LNCaP clone FGC (cell line): ENCODE results near the gene MRPL51.
A peak's percentile ranks its signal among the peaks of the same experiment; 100 is the strongest.
"Not testable (repeated sequence)": the region's sequence is repeated elsewhere in the genome, so short reads cannot be mapped to it uniquely, and the experiment has no call there.

ENCODE experiments used
- DNase-seq: peaks from one replicate; pipeline ENCODE4 v3.0.0-alpha.2; 2011; ENCODE audit warnings: low read depth
- H3K4me3 ChIP-seq: 2 replicates; pipeline ENCODE4 v1.5.1; 2011; ENCODE audit warnings: mild to moderate bottlenecking, low read depth, low read length, control low read depth
- TF ChIP-seq, protein P1 (sequence below): IDR thresholded peaks from 2 replicates; pipeline ENCODE4 v1.5.1; 2012; ENCODE audit warnings: mild to moderate bottlenecking; ENCODE audit not compliant: control insufficient read depth, insufficient read depth; ENCODE audit errors: extremely low read depth

The MRPL51 gene

GRCh38 chr12:6500466-6500865 lies 7.4 kb upstream of the MRPL51 start:
- H3K4me3 ChIP-seq = no peak overlapping the region
- TF ChIP-seq, protein P1, sequence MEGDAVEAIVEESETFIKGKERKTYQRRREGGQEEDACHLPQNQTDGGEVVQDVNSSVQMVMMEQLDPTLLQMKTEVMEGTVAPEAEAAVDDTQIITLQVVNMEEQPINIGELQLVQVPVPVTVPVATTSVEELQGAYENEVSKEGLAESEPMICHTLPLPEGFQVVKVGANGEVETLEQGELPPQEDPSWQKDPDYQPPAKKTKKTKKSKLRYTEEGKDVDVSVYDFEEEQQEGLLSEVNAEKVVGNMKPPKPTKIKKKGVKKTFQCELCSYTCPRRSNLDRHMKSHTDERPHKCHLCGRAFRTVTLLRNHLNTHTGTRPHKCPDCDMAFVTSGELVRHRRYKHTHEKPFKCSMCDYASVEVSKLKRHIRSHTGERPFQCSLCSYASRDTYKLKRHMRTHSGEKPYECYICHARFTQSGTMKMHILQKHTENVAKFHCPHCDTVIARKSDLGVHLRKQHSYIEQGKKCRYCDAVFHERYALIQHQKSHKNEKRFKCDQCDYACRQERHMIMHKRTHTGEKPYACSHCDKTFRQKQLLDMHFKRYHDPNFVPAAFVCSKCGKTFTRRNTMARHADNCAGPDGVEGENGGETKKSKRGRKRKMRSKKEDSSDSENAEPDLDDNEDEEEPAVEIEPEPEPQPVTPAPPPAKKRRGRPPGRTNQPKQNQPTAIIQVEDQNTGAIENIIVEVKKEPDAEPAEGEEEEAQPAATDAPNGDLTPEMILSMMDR = no peak
- no peak for DNase-seq

DNA sequence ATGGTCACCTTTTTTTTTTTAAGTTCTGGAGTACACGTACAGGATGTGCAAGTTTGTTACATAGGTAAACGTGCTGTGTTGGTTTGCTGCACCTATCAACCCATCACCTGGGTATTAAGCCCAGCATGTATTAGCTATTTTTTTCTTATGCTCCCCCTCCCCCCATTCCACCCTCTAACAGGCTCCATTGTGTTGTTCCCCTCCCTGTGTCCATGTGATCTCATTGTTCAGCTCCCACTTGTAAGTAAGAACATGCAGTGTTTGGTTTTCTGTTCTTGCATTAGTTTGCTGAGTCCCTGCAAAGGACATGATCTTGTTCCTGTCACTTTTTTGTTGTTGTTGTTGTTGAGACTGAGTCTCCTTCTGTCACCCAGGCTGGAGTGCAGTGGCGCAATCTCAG lies 4.2 kb upstream of the MRPL51 start:
- H3K4me3 ChIP-seq, DNase-seq: not testable (repeated sequence)

DNA sequence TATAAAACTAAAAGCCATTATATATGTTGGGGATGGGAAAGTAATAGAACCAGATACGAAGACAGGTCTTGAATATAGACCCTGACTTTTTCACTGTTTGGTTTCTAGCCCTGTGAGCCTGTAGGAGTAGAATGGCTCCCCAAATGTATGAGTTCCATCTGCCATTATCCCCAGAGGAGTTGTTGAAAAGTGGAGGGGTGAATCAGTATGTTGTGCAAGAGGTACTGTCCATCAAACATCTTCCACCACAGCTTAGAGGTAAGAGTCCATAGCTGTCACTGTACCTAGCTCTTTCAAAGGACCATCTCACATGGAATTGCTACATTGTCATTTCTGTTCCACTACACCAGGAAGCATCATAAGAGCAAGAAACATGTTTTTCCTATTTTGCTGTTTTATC lies 1.9 kb upstream of the MRPL51 start:
- TF ChIP-seq, protein P1 = no peak
- peak overlapping the region; percentile 99 for H3K4me3 ChIP-seq
- DNase-seq = no peak

DNA sequence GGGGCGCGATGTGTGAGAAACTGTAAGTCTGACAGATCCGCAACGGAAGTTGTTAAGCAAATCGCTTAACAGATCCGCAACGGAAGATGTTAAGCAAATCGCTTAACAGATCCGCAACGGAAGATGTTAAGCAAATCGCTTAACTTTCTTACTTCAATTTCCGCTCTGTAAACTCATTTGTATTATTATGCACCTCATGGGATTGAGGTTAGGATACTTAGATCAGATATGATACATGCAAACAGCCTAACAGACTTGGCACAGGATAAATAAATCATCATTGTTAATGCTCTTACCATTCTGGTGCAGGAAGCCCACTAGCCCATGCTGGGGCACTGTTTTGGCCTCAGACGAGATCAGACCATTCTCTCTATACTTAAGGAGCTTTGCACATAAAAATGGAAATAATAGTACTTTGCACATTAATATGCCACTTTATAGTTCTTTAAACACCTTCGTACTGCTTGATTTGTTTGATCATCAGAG lies 1.2 kb upstream of the MRPL51 start:
- H3K4me3 ChIP-seq = peak overlapping the region; percentile 99
- TF ChIP-seq, protein P1 = no peak
- DNase-seq = no peak

- H3K4me3 ChIP-seq = peak within 1 kb of the TSS; percentile 99
- TF ChIP-seq, protein P1 = no peak
- DNase-seq = peak; percentile 92
Observed at GRCh38 chr12:6493497-6494257, 615 bp upstream of the MRPL51 start, which contains the start of gene NCAPD2. NCAPD2 (plus strand) TSS chr12:6494102; CDS start chr12:6495099, 997 bp downstream.

- H3K4me3 ChIP-seq, DNase-seq: not testable (repeated sequence)
Observed at GRCh38 chr12:6490673-6491072, 2.4 kb downstream of the MRPL51 start.

DNA sequence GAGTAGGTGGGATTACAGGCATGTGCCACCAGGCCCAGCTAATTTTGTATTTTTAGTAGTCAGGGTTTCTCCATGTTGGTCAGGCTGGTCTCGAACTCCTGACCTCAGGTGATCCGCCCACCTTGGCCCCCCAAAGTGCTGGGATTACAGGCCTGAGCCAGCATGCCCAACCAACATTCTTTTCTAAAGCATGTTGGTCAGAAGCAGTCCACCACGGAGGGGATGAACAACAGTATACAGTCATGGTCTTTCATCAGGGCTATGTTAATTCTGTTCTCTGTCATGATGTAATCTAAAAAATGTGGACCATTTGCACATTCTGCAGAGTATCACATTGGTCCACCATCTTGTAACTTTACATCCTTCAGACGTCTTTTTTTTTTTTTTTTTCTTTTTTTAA lies 3.6 kb downstream of the MRPL51 start:
- DNase-seq = no peak
- H3K4me3 ChIP-seq = no peak overlapping the region
- TF ChIP-seq, protein P1 = no peak

DNA sequence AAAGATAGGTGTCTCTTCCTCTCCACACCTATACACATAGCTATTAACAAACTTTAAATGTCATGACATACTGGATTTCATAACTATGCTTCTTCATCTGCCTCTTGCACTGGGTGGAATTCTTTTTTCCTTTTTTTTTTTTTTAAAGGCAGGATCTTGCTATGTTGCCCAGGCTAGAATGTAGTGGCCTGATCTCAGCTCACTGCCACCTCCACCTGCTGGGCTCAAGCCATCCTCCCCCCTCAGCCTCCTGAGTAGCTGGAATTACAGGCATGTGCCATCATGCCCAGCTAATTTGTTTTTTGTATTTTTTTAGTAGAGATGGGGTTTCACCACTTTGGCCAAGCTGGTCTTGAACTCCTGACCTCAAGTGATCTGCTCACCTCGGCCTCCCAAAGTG lies 4.8 kb downstream of the MRPL51 start:
- TF ChIP-seq, protein P1 = no peak
- H3K4me3 ChIP-seq = no peak overlapping the region
- DNase-seq = no peak
